ENCODE measurements around the gene SPCS2.

- TF ChIP-seq POLR2AphosphoS5 (IDR thresholded peaks at IDR 0.05; ENCODE audit: low read depth, low read length) (no peak), TAF1 (IDR thresholded peaks at IDR 0.05; ENCODE audit: borderline replicate concordance, insufficient read depth, low read length) (no peak), REST (IDR thresholded peaks at IDR 0.05; ENCODE audit: insufficient read depth in 1 of 2, low read depth in 2 of 2, low read length in 2 of 2) (no peak), SIN3A (IDR thresholded peaks at IDR 0.05; ENCODE audit: borderline replicate concordance, insufficient read depth, low read length) (no peak), FOXP2 (optimal IDR thresholded peaks at IDR 0.05; ENCODE audit: borderline replicate concordance, extremely low read depth, extremely low read length, insufficient read depth) (no peak)
These were observed 53.5 kb downstream of the SPCS2 start for GRCh38 chr11:75002516-75002915.
